Peyer's patch (tissue), 4 donors: ENCODE measurements around the gene PNPO. TPM values are rescaled to one million over a fixed set of nuclear protein-coding genes. Genes with fewer than 3 reads are reported as not detected.
"Not testable (repeated sequence)": the region's sequence is repeated elsewhere in the genome, so short reads cannot be mapped to it uniquely, and the experiment has no call there.

Experiments
- DNase-seq, 3 donors: peaks; one replicate each; pipeline ENCODE4 v3.0.0-alpha.2; 2017 to 2019
- H3K27ac ChIP-seq, 4 donors: fragments of 200-600 bp; sonication (generic); one replicate each; pipeline ENCODE4 v1.5.1; 2016 to 2019
- H3K27me3 ChIP-seq, 2 donors: fragments of 200-600 bp; sonication (generic); one replicate each; pipeline ENCODE4 v1.5.1; 2019
- H3K36me3 ChIP-seq, 3 donors: fragments of 200-600 bp; sonication (generic); one replicate each; pipeline ENCODE4 v1.5.1; 2016 to 2019
- H3K4me1 ChIP-seq, 4 donors: fragments of 200-600 bp; sonication (generic); one replicate each; pipeline ENCODE4 v1.5.1; 2016 to 2019
- H3K4me3 ChIP-seq, 4 donors: fragments of 200-600 bp; sonication (generic); 1 replicate in 3 of 4; 2 replicates in 1 of 4; pipeline ENCODE4 v1.5.1; 2016 to 2019; ENCODE audit warnings: mild to moderate bottlenecking in 1 of 4
- H3K9me3 ChIP-seq, 4 donors: fragments of 200-600 bp; sonication (generic); one replicate each; pipeline ENCODE4 v1.5.1; 2016 to 2019; ENCODE audit warnings: mild to moderate bottlenecking in 1 of 4
- CTCF ChIP-seq, 6 experiments: fragments of 450-650 bp in 4 of 6; fragments of 200-600 bp in 2 of 6; sonication (generic) in 1 of 6; IDR thresholded peaks; one replicate each; pipeline ENCODE4 v1.5.1; 2017 to 2019; ENCODE audit warnings: antibody characterized with exemption in 6 of 6, mild to moderate bottlenecking in 3 of 6, moderate library complexity in 1 of 6
- POLR2A ChIP-seq, 2 donors: fragments of 450-650 bp; IDR thresholded peaks; one replicate each; pipeline ENCODE4 v1.5.1; 2017; ENCODE audit warnings: antibody characterized with exemption in 2 of 2, mild to moderate bottlenecking in 2 of 2, moderate library complexity in 2 of 2
- total RNA-seq, 4 donors: library from RNA; depleted of rRNA; stranded (reverse); fragments of >200 nt; gene quantifications; one replicate each; pipeline ENCODE4 v1.1.0, GENCODE V29; 2016

The PNPO gene
- total RNA-seq, 4 donors from 2014 or later, result 23.9 to 103 (median 64.6) TPM

GRCh38 chr17:47982091-47982617 is 40.8 kb downstream of the PNPO start:
- H3K27ac ChIP-seq, result no peak overlapping the region
- no peak for DNase-seq
- TF ChIP-seq CTCF (IDR thresholded peaks at IDR 0.05), result no peak
- TF ChIP-seq POLR2A (IDR thresholded peaks at IDR 0.05), result no peak
- no peaks in the 10 kb centered on the region for H3K9me3 ChIP-seq
- H3K4me3 ChIP-seq, result no peak overlapping the region
- peaks cover 0 to 72% (median 0%) of the 10 kb centered on the region in 3 donors for H3K36me3 ChIP-seq
- H3K27me3 ChIP-seq, result no peaks in the 10 kb centered on the region
- H3K4me1 ChIP-seq, result no peaks in the 10 kb centered on the region

GRCh38 chr17:47982645-47983390 is 41.4 kb downstream of the PNPO start:
- Histone ChIP-seq H3K4me3 (no peak overlapping the region), H3K4me1 (no peaks in the 10 kb centered on the region), H3K27ac (no peak overlapping the region), H3K36me3 (peaks cover 0 to 65% (median 0%) of the 10 kb centered on the region in 3 donors), H3K9me3 (no peaks in the 10 kb centered on the region), H3K27me3 (no peaks in the 10 kb centered on the region)
- TF ChIP-seq POLR2A (IDR thresholded peaks at IDR 0.05) (no peak), CTCF (IDR thresholded peaks at IDR 0.05) (no peak)
- no peak for DNase-seq

- peaks cover 0 to 57% (median 0%) of the 10 kb centered on the region in 3 donors for H3K36me3 ChIP-seq
- H3K4me3 ChIP-seq, result no peak overlapping the region
- no peaks in the 10 kb centered on the region for H3K9me3 ChIP-seq
- no peak for DNase-seq
- H3K27ac ChIP-seq, result no peak overlapping the region
- no peaks in the 10 kb centered on the region for H3K4me1 ChIP-seq
- no peaks in the 10 kb centered on the region for H3K27me3 ChIP-seq
- TF ChIP-seq POLR2A (IDR thresholded peaks at IDR 0.05), result no peak
- no peak for TF ChIP-seq CTCF (IDR thresholded peaks at IDR 0.05)
Measured at GRCh38 chr17:47983492-47984223, 42.3 kb downstream of the PNPO start.

GRCh38 chr17:47986520-47986919 is 45.1 kb downstream of the PNPO start:
- no peak overlapping the region for H3K4me3 ChIP-seq
- no peaks in the 10 kb centered on the region for H3K27me3 ChIP-seq
- no peak for DNase-seq
- H3K27ac ChIP-seq, result no peak overlapping the region
- TF ChIP-seq POLR2A (IDR thresholded peaks at IDR 0.05) (no peak), CTCF (IDR thresholded peaks at IDR 0.05) (no peak)
- peaks cover 0 to 29% (median 0%) of the 10 kb centered on the region in 3 donors for H3K36me3 ChIP-seq
- H3K4me1 ChIP-seq, result no peaks in the 10 kb centered on the region
- H3K9me3 ChIP-seq, result no peaks in the 10 kb centered on the region

GRCh38 chr17:47987240-47987835 is 46.0 kb downstream of the PNPO start:
- Histone ChIP-seq H3K27ac (no peak overlapping the region), H3K36me3 (peaks cover 0 to 21% (median 0%) of the 10 kb centered on the region in 3 donors)

GRCh38 chr17:47988445-47988844 is 47.1 kb downstream of the PNPO start:
- peaks cover 0 to 11% (median 0%) of the 10 kb centered on the region in 3 donors for H3K36me3 ChIP-seq
- not testable (repeated sequence) for H3K9me3 ChIP-seq, H3K4me1 ChIP-seq, H3K4me3 ChIP-seq, DNase-seq, H3K27me3 ChIP-seq, H3K27ac ChIP-seq

More at GRCh38 chr17:47987240-47987835, 46.0 kb downstream of the PNPO start:
- no peak overlapping the region for H3K4me3 ChIP-seq
- TF ChIP-seq POLR2A (IDR thresholded peaks at IDR 0.05) (no peak), CTCF (IDR thresholded peaks at IDR 0.05) (no peak)
- no peaks in the 10 kb centered on the region for H3K27me3 ChIP-seq
- no peaks in the 10 kb centered on the region for H3K9me3 ChIP-seq
- no peaks in the 10 kb centered on the region for H3K4me1 ChIP-seq
- DNase-seq, result no peak
